ENCODE measurements around the gene CLIP2. TPM values are rescaled to one million over a fixed set of nuclear protein-coding genes. Genes with fewer than 3 reads are reported as not detected.
A peak's percentile ranks its signal among the peaks of the same experiment; 100 is the strongest.

The CLIP2 gene
- total and polyA plus RNA-seq, 2 of the 8 experiments (the other 6 are each of a cell fraction or from before 2014, with no cell fraction given), result 8.3 to 41.5 TPM

DNA sequence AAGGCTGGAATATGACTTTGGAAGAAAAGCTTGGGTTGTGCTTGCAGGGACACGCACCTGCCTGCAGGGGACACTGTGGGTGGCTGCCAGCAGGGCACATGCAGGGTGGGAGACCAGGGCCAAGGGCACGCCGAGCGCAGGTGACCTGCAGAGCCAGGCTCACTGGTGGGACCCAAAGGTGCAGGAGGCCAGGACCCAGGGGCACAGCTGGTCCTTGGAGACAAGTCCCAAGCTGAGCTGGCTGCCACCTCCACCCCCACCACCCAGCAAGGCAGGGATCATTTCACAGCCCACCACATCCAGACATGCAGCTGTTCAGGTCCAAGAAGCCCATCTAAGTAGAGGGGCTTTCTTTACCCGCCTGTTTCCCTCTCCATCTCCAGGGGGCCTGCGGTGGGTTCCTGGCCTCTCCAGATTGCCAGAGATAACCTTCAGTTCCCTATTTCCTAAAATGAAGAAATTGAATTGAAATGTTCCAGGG lies 13.8 kb upstream of the CLIP2 start:
- Histone ChIP-seq H2BK20ac (ENCODE audit: low read length) (no peak overlapping the region; the same call in 1 of the 2 replicates), H3K56ac (replicated peaks; ENCODE audit: insufficient read length, low read depth, low read length) (no peak overlapping the region), H3K9me3 (ENCODE audit: insufficient read depth in 2 of 2, low read depth in 1 of 2, low read length in 1 of 2) (no peaks in the 10 kb centered on the region), H3K23ac (ENCODE audit: insufficient read length) (no peak overlapping the region), H4K5ac (ENCODE audit: insufficient read length, low read depth, low read length) (no peak overlapping the region), H4K20me1 (replicated peaks in 1 of 2; ENCODE audit: control insufficient read depth in 1 of 2, insufficient read depth in 2 of 2, low read length in 2 of 2) (no peaks in the 10 kb centered on the region), H2BK15ac (ENCODE audit: low read length) (peak overlapping the region; percentile 65; the same call in 1 of the 2 replicates), H3K27me3 (replicated peaks in 1 of 4; ENCODE audit: control insufficient read depth in 3 of 4, extremely low read depth in 1 of 4, insufficient read depth in 3 of 4, low read length in 3 of 4) (no peaks in the 10 kb centered on the region; a peak in 1 of 7 replicates), H3K4me2 (ENCODE audit: insufficient read depth in 1 of 2, low read depth in 2 of 2, low read length in 2 of 2) (no peak overlapping the region), H3K4me1 (replicated peaks in 1 of 4; ENCODE audit: control insufficient read depth in 3 of 4, insufficient read depth in 4 of 4, low read length in 3 of 4) (peaks cover 4 to 19% (median 13%) of the 10 kb centered on the region in 4 experiments), H3K4ac (replicated peaks; ENCODE audit: insufficient read length, low read depth, low read length) (no peak overlapping the region), H4K91ac (replicated peaks; ENCODE audit: insufficient read length, low read length) (no peak overlapping the region), H3K18ac (ENCODE audit: extremely low read depth, low read length) (0 out of 2 replicates have a peak overlapping the region, but pooled peaks have one; percentile 25), H3K27ac (ENCODE audit: low read depth, low read length) (no peak overlapping the region), H3K14ac (ENCODE audit: insufficient read length) (no peak overlapping the region), H3K4me3 (ENCODE audit: extremely low read depth in 1 of 4, insufficient read depth in 2 of 4, low read depth in 3 of 4, low read length in 4 of 4) (no peak overlapping the region), H3K23me2 (ENCODE audit: low read depth, low read length) (peaks cover 2% of the 10 kb centered on the region; the same call in 1 of the 2 replicates), H2BK120ac (replicated peaks; ENCODE audit: low read depth, low read length) (no peak overlapping the region), H3K9ac (replicated peaks in 1 of 4; ENCODE audit: extremely low read depth in 1 of 4, low read depth in 3 of 4, low read length in 3 of 4) (no peak overlapping the region), H3K79me1 (ENCODE audit: low read depth, low read length) (no peaks in the 10 kb centered on the region), H3K36me3 (ENCODE audit: control insufficient read depth in 2 of 4, insufficient read depth in 4 of 4, low read length in 3 of 4) (no peaks in the 10 kb centered on the region), H4K8ac (ENCODE audit: extremely low read depth, insufficient read depth, low read length) (no peak overlapping the region), H2BK12ac (ENCODE audit: low read depth, low read length) (peak overlapping the region; percentile 77; the same call in 1 of the 2 replicates), H2AK5ac (ENCODE audit: low read depth, low read length) (no peak overlapping the region), H2BK5ac (ENCODE audit: low read depth, low read length) (peak overlapping the region; percentile 61; the same call in 1 of the 2 replicates), H3K79me2 (ENCODE audit: control insufficient read depth in 1 of 2, insufficient read depth in 2 of 2, low read length in 2 of 2) (no peaks in the 10 kb centered on the region), H2AFZ (ENCODE audit: low read length) (no peak overlapping the region)
- WGBS, 2 experiments (ENCODE audit: extremely low coverage in 1 of 2, insufficient coverage in 1 of 2, insufficient read length in 1 of 2, insufficient replicate concordance in 2 of 2, low coverage in 1 of 2, low lambda C conversion rate in 2 of 2, missing lambda C conversion rate in 1 of 2), result 60% methylated on average over 6 of the region's 6 CpGs; no CpG with 5 or more reads in 1 of the 2 experiments
- ChIA-PET POLR2A (ENCODE audit: partially characterized antibody) (interaction anchor here (0.7 to 2.7 kb wide), 6 partner anchors 8 to 93 kb away, joined by 3 to 21 read pairs (median 4); partner anchors contain the start of gene CLIP2), CTCF (ENCODE audit: partially characterized antibody) (interaction anchor here (0.5 to 3.1 kb wide), 43 partner anchors 9 to 775 kb away, joined by 3 to 75 read pairs (median 4); partner anchors contain the start of gene CLIP2)
- TF ChIP-seq HDAC2 (IDR thresholded peaks at IDR 0.05; ENCODE audit: borderline replicate concordance in 1 of 2, low read depth in 2 of 2, low read length in 2 of 2) (no peak), GABPA (IDR thresholded peaks at IDR 0.05; ENCODE audit: borderline replicate concordance, insufficient read depth, low read length) (peak; percentile 66; the same call in 1 of the 2 replicates), TEAD4 (IDR thresholded peaks at IDR 0.05; ENCODE audit: low read depth, low read length) (peak; percentile 42; the same call in 1 of the 2 replicates), CTCF (IDR thresholded peaks at IDR 0.05; ENCODE audit: control extremely low read depth in 1 of 3, insufficient read depth in 1 of 3, low read depth in 1 of 3, low read length in 3 of 3) (peak; percentile 79 to 98 (median 90)), RAD21 (IDR thresholded peaks at IDR 0.05 in 1 of 2, conservative IDR thresholded peaks at IDR 0.05 in 1 of 2; ENCODE audit: low read depth in 2 of 2, low read length in 2 of 2) (peak; percentile 67 to 79)
- TF ChIP-seq, protein P1, sequence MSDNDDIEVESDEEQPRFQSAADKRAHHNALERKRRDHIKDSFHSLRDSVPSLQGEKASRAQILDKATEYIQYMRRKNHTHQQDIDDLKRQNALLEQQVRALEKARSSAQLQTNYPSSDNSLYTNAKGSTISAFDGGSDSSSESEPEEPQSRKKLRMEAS (IDR thresholded peaks at IDR 0.05), result peak; percentile 81
- DNase-seq (ENCODE audit: low read depth in 1 of 2, low spot score in 2 of 2), result peak in 1 of 2 experiments; percentile 78
- FAIRE-seq, result no peak
